T-helper 17 cell (primary cell): ENCODE data around the gene PCGF2. TPM values are rescaled to one million over a fixed set of nuclear protein-coding genes. Genes with fewer than 3 reads are reported as not detected.

Source experiments
- ATAC-seq: fragments of 150-1000 bp; cut with Tn5 transposase; 2 replicates; pipeline ENCODE4 v1.10.0; 2021; ENCODE audit warnings: mild to moderate bottlenecking, moderate library complexity
- DNase-seq, 3 donors: peaks; one replicate each; pipeline versions ENCODE4 v3.0.0 to v3.0.0-alpha.2; 2020 to 2021
- H3K9me3 ChIP-seq: one replicate; pipeline ENCODE4 v1.7.0; 2013; ENCODE audit warnings: low read length, mild to moderate bottlenecking; ENCODE audit not compliant: control insufficient read depth, poor library complexity, severe bottlenecking
- H3K27ac Mint-ChIP-seq: one replicate; pipeline ENCODE4 v1.8.0; 2022; ENCODE audit warnings: mild to moderate bottlenecking, moderate library complexity, mixed read lengths
- H3K27me3 Mint-ChIP-seq: one replicate; pipeline ENCODE4 v1.8.0; 2022; ENCODE audit warnings: mixed read lengths
- H3K36me3 Mint-ChIP-seq: one replicate; pipeline ENCODE4 v1.8.0; 2022; ENCODE audit warnings: low read depth, mixed read lengths
- H3K4me1 Mint-ChIP-seq: one replicate; pipeline ENCODE4 v1.8.0; 2022; ENCODE audit warnings: mild to moderate bottlenecking, mixed read lengths
- H3K4me3 Mint-ChIP-seq: one replicate; pipeline ENCODE4 v1.8.0; 2022; ENCODE audit warnings: mild to moderate bottlenecking, moderate library complexity, mixed read lengths
- total RNA-seq, 4 donors: library from RNA in 2 of 4; stranded (reverse) in 2 of 4; gene quantifications; one replicate each; pipeline ENCODE4 v1.2.3 and lab custom pipeline; 2022 to 2026

Gene PCGF2
- total RNA-seq, 2 donors from 2014 or later, result not detected

DNA sequence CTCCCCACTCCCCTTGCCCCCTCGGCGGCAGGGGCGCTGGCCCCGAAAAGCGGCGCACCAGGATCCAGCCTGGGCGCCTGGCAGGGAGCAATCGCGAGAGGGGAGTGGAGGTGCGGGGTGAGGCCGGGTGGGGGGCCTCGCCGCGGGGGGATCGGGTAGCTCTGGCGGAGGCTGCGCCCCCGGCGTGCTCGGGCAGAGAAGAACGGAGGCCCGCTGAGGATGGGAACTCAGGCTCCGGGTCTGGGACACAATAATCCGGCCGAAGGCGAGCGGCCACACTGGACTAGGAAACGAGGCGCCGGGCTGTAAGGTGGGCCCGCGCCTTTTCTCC, 721 bp upstream of the PCGF2 start:
- ATAC-seq, result no peak
- peaks cover 49% of the 10 kb centered on the region for H3K4me1 Mint-ChIP-seq

DNA sequence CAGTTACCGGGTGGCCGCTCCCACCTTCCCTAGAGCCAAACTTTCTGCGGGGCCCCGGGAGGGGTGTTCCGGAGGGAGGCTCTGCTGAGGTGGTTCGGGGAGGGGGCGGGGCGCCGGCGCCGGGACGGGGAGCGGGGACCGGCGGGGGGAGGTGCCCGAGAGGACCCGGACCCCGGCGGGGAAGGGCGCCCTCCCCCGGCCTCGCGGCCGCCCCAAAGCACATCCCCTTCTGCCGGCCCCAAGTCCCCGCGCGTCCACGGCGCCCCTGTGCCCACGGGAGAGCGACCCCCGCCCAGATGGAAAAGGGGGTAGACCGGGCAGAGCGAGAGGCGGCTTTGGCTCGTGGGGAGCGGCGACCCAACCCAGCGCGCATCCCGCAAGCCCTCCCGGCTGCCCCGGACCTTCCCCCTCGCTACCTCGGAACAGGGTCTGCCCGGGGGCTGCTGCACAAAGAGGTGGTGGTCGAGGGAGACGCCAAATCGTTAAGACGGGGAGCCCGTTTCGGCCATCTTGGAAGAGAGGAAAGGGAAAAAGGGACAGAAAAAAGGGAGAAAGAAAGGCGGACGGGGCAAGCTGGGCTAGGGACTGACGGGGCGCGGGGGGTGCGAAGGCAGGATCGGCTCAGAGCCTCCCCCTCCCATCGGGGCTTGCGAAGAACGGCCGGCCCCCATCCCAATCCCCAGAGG, 530 bp downstream of the PCGF2 start:
- H3K27ac Mint-ChIP-seq, result no peak overlapping the region
- no peaks in the 10 kb centered on the region for H3K9me3 ChIP-seq
- peak overlapping the region; percentile 88 for H3K4me3 Mint-ChIP-seq
- peaks cover 13% of the 10 kb centered on the region for H3K36me3 Mint-ChIP-seq
- ATAC-seq (no peak), DNase-seq (peak in 1 of 3 donors; percentile 31)
- peaks cover 46% of the 10 kb centered on the region for H3K4me1 Mint-ChIP-seq
- H3K27me3 Mint-ChIP-seq, result peaks cover 48% of the 10 kb centered on the region

More for the DNA sequence above, 721 bp upstream of the PCGF2 start:
- H3K27me3 Mint-ChIP-seq, result peaks cover 45% of the 10 kb centered on the region
- H3K36me3 Mint-ChIP-seq, result peaks cover 16% of the 10 kb centered on the region
- DNase-seq, result no peak
- H3K4me3 Mint-ChIP-seq, result peak overlapping the region; percentile 75
- H3K27ac Mint-ChIP-seq, result no peak overlapping the region
- no peaks in the 10 kb centered on the region for H3K9me3 ChIP-seq

DNA sequence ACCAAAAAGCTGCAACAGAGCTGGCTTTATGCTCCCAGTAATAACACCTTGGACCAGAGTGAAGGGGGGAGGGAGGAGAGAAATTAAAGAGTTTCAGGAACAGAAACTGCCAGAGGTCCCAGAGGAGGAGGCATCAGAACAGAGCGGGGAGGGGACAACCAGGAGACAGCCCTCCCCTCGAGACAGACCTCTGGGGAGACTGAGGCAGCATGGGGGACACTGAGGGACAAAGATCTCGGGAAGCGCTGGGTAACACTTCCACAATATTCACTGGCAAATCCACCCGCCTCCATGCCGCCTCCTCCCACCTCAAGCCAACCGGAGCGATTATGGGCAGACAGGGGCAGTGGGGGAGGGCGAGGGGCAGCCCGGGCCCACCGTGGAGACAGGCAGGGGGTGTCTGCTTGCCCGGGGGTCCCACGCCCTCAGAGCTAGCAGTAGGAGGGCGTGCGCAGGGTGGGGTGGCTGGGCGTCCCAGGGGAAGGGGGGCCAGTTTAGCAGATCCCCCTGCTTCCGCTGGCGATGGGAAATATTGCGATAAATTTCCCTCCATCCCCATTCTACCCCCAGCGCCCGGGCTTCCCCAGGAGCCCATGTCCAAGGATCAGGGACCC, 1.2 kb downstream of the PCGF2 start:
- H3K4me3 Mint-ChIP-seq, result peak overlapping the region; percentile 88
- peaks cover 41% of the 10 kb centered on the region for H3K4me1 Mint-ChIP-seq
- no peaks in the 10 kb centered on the region for H3K9me3 ChIP-seq
- ATAC-seq, result no peak
- H3K27ac Mint-ChIP-seq, result no peak overlapping the region
- peaks cover 55% of the 10 kb centered on the region for H3K27me3 Mint-ChIP-seq
- DNase-seq, result no peak
- peaks cover 10% of the 10 kb centered on the region for H3K36me3 Mint-ChIP-seq

DNA sequence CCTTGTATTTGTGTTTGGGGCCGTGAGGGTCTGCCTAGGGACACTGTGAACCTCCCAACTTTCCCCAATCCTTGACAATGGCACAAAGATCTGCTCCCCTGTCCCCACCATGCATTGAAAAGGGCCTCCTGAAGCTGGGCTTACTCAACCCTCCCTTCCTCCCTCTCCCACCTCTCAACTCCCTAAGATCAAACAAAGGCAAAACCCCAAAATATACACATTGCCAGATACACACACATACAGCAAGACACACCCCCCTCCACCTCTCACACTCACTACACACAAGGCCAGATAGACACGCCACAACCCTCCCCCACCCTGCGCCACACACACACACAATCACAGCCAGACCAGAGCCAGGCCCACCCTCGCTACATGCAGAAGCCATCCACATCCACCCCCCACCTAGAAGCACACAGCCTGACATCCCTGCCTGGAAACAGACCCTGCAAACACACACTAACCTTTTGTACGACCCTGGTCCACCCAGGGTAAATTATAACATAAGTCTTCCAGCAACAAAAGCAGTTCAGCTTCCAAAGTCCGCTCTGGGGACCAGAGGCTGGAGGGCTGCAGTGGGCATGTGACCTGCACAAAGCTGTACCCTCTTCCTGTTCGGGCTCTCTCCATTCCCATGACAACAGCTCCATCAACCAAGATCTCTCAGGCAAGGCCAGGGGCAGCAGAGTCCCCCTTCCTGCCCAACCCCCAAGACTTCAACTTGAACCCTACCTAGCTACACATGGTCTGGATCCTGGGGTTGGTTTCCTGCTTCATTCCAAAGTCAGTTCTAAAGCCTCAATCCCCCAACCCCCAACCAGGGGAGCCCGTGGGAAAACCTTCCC, 1.9 kb downstream of the PCGF2 start:
- H3K4me1 Mint-ChIP-seq, result peaks cover 35% of the 10 kb centered on the region
- H3K36me3 Mint-ChIP-seq, result peaks cover 8% of the 10 kb centered on the region
- H3K4me3 Mint-ChIP-seq, result peak overlapping the region; percentile 88
- peaks cover 55% of the 10 kb centered on the region for H3K27me3 Mint-ChIP-seq
- ATAC-seq, result no peak
- DNase-seq, result no peak
- H3K27ac Mint-ChIP-seq, result no peak overlapping the region
- no peaks in the 10 kb centered on the region for H3K9me3 ChIP-seq

DNA sequence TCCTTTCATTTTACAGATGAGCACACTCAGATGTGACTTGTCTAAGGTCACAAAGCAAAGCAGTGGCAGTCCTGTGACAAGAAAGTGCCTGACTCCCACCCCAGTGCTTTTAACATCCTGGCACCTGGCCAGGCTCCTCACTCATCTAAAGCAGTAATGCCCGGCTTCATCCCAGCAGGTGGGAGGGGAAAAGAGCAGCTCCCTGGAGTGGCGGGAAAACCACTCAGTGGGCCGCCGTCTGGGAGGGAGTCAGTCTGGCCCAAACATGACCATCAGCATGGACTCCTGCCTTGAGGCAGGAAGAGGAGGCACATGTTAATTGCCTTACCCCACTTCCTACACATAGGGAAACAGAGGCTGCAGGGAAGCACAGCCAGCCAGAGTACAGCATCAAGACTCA, 2.6 kb downstream of the PCGF2 start:
- peaks cover 8% of the 10 kb centered on the region for H3K36me3 Mint-ChIP-seq
- H3K4me3 Mint-ChIP-seq, result no peak overlapping the region

DNA sequence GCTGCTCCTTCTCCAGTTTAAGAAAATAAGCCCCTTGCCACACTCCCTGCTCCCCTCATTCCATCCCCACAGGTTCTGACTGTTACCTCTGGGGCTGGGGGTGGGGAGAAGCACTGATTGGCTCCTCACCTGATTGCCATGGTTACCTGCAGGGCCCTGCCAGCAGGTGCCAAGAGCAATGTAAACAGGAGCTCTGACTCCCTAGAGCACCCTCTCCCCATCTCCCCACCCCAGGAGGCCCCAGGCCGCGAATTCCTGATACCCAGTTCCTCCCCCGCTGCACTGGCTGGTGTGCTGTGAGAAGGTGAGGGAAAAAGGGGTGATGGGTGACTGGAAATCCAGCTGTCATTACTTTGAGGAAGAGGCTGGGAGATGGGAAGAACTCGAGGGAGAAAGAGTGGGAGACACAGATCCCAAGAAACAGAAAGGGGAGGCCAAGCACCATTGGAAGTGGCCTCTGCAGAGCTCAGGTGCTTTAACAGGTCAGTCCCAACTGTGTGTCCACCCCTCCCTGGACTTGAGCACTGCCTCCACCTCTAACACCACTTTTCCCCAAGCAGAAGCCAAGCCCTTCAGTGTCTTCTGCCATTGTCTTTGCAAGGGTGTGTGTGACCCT, 4.5 kb downstream of the PCGF2 start:
- no peaks in the 10 kb centered on the region for H3K9me3 ChIP-seq
- ATAC-seq (no peak), DNase-seq (no peak)
- Mint-ChIP-seq H3K27ac (no peak overlapping the region), H3K27me3 (peaks cover 36% of the 10 kb centered on the region), H3K4me1 (peaks cover 18% of the 10 kb centered on the region), H3K4me3 (no peak overlapping the region), H3K36me3 (peaks cover 8% of the 10 kb centered on the region)

More for the DNA sequence above, 2.6 kb downstream of the PCGF2 start:
- no peaks in the 10 kb centered on the region for H3K9me3 ChIP-seq
- DNase-seq (no peak), ATAC-seq (no peak)
- peaks cover 48% of the 10 kb centered on the region for H3K27me3 Mint-ChIP-seq
- H3K27ac Mint-ChIP-seq, result no peak overlapping the region
- peaks cover 28% of the 10 kb centered on the region for H3K4me1 Mint-ChIP-seq

DNA sequence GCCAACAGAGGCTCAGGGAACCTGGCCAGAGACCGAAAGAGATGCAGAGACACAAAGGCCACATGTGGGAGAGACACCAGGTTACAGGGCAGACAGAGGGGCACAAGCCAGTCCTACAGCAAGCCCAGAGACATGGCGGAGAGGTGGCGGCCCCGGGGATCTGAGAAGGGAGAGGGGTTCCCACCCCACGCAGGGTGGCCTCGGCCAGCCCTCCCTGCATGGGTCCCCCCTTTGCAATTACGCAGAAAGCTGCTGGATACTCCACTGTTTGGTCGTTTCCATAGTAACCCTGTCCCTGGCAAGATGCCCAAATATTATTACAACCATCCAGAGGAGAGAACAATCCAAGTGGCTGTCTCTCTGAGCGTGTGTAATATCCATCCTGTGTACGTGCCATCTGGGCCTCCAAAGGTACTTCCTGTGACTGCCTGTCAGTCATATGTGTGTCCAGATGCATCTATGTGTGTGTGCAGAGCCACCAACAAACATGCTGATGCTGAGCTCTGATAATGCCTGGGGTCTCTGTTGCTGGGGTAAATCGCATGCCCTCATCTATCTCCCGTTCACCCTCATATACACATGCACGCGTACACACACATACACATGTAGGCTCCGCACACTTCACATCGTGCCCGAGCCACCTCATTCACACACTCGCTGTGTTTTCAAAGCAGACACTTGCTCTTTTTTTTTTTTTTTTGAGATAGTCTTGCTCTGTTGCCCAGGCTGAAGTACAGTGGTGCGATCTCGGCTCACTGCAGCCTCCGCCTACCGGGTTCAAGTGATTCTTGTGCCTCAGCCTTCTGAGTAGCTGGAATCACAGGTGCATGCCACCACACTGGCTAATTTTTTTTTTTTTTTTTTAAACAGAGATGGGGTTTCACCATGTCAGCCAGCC, 5.5 kb downstream of the PCGF2 start:
- DNase-seq, result no peak
- H3K9me3 ChIP-seq, result no peaks in the 10 kb centered on the region
- peaks cover 36% of the 10 kb centered on the region for H3K27me3 Mint-ChIP-seq
- no peak overlapping the region for H3K27ac Mint-ChIP-seq
- peak; percentile 53 for ATAC-seq
- H3K36me3 Mint-ChIP-seq, result peaks cover 6% of the 10 kb centered on the region
- H3K4me1 Mint-ChIP-seq, result peaks cover 15% of the 10 kb centered on the region
- H3K4me3 Mint-ChIP-seq, result no peak overlapping the region

DNA sequence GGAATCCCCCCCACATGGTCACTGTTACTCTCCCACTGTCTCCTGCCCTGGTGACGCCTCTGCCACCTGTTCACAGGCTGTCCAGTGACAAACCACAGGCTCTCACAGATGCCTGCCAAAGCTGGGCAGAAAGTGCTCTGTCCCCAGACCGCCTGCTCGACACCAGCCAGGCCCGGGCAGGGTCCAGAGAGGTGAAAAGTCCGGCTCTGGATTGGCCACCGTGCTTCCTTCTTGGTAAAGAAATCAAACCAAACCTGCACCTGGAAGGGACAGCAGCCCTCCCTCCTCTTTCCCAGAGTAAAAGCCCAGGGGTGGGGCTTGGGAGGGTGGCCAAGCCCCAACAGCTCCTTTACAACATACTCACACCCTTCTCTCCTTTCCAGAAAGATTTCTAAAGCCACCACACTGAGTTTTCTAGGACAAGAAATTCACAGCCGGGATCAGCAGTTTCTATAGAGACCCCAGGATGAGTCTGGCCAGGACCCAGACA, 6.2 kb downstream of the PCGF2 start:
- H3K4me1 Mint-ChIP-seq, result peaks cover 15% of the 10 kb centered on the region
- H3K27me3 Mint-ChIP-seq, result peaks cover 36% of the 10 kb centered on the region
- ATAC-seq, result no peak
- H3K9me3 ChIP-seq, result no peaks in the 10 kb centered on the region
- H3K36me3 Mint-ChIP-seq, result peaks cover 6% of the 10 kb centered on the region
- DNase-seq, result no peak
- no peak overlapping the region for H3K27ac Mint-ChIP-seq
- no peak overlapping the region for H3K4me3 Mint-ChIP-seq

DNA sequence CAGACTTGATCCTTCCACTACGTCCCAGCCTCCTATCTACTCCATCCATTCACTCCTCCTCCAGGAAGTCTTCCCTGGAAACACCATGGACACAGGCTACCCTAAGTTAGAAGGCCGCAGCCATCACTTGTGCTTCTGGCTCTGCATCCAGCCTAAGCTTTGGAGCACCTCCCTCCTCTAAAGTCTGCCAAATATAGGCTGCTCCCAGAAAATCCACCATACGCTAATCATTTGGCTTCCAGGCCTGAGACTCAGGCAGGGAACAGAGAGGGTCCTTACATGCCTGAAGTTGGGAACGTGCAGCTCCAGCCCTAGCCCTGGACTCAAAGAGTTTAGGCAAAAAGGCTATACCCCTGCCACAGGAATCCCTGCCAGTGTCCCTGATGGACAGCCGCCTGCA, 6.7 kb downstream of the PCGF2 start:
- no peak overlapping the region for H3K27ac Mint-ChIP-seq
- H3K4me1 Mint-ChIP-seq, result peaks cover 10% of the 10 kb centered on the region
- peaks cover 31% of the 10 kb centered on the region for H3K27me3 Mint-ChIP-seq
- H3K4me3 Mint-ChIP-seq, result no peak overlapping the region
- ATAC-seq (no peak), DNase-seq (no peak)
- H3K9me3 ChIP-seq, result no peaks in the 10 kb centered on the region
- H3K36me3 Mint-ChIP-seq, result peaks cover 6% of the 10 kb centered on the region

DNA sequence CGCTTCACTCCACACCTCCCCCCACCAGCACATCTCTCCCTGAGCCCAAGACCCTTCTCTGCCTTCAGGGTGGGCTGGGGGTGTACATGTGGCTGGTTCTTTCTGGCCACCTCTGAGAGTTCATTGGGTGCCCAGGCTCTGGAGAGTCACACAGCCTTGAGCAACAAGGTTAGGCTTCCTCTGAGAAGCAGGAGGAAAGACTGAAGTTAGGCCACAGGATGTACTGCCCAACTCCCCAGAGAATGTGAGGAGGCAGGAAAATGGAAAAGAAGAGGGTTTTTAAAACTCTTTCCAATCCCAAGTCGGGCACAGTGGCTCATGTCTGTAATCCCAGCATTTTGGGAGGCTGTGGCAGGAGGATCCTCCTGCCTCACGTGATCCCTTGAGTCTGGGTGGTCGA, 7.3 kb downstream of the PCGF2 start:
- Mint-ChIP-seq H3K4me1 (peaks cover 4% of the 10 kb centered on the region), H3K4me3 (no peak overlapping the region), H3K27me3 (peaks cover 24% of the 10 kb centered on the region), H3K36me3 (peaks cover 2% of the 10 kb centered on the region), H3K27ac (no peak overlapping the region)
- ATAC-seq, result no peak
- DNase-seq, result no peak
- H3K9me3 ChIP-seq, result no peaks in the 10 kb centered on the region

DNA sequence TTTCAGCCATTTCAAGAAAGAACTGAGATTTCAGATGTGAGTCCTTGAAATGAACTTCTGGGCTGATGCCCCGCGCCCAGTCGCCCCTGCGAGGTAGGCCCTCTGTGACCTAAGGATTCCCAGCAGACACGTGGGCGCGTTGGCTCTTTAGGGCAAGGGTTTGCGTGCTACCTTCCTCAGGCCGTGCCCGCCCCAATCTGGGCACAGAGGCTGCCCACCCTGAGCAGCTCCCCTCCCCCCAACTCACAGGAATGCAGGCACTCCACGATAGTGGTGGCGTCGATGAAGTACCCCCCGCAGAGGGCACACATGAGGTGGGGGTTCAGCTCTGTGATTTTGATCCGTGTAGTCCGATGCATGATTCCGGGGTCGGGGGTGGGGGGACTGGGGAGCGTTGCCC, 8.1 kb downstream of the PCGF2 start:
- Mint-ChIP-seq H3K4me3 (no peak overlapping the region), H3K36me3 (peaks cover 2% of the 10 kb centered on the region)

DNA sequence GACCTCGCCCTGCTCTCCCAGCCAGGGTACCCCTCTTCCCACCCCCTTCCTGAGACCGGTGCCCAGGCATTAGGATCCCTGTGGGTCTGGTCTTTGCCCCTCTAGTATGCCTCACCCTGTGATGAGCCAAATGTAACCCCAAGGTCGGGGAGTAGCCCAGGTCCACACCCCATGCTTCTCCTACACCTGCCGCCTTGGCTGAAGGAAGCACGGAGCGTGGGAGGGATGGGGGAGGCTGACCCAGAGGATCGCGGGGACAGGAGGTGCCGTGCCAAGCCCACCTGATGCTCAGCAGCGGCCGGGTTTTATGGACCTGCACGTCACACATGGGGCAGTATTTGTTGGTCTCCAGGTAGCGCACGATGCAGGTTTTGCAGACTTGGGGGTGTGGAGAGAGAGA, 8.8 kb downstream of the PCGF2 start:
- DNase-seq (no peak), ATAC-seq (no peak)
- Mint-ChIP-seq H3K27me3 (peaks cover 16% of the 10 kb centered on the region), H3K27ac (no peak overlapping the region), H3K4me3 (no peak overlapping the region), H3K4me1 (peaks cover 10% of the 10 kb centered on the region), H3K36me3 (no peaks in the 10 kb centered on the region)
- no peaks in the 10 kb centered on the region for H3K9me3 ChIP-seq

More for the DNA sequence above, 8.1 kb downstream of the PCGF2 start:
- Mint-ChIP-seq H3K27me3 (peaks cover 22% of the 10 kb centered on the region), H3K27ac (no peak overlapping the region), H3K4me1 (peaks cover 8% of the 10 kb centered on the region)
- DNase-seq (no peak), ATAC-seq (no peak)
- H3K9me3 ChIP-seq, result no peaks in the 10 kb centered on the region
